K562 (cell line): ENCODE data around the gene TMEM202. TPM values are rescaled to one million over a fixed set of nuclear protein-coding genes. Genes with fewer than 3 reads are reported as not detected.

Experiments used
- CHD7 ChIP-seq: fragments of 200-600 bp; sonication (generic); IDR thresholded peaks from one replicate; pipeline ENCODE4 v1.6.1; 2012; ENCODE audit warnings: mild to moderate bottlenecking, low read depth, low read length, inconsistent platforms
- PATZ1 ChIP-seq: fragments of 250-450 bp; sonication (Bioruptor Pico); IDR thresholded peaks from 2 replicates; pipeline ENCODE4 v1.5.0; 2020; ENCODE audit warnings: mild to moderate bottlenecking, borderline replicate concordance
- polyA plus RNA-seq, 8 experiments: library from polyadenylated mRNA; depleted of rRNA in 4 of 8; stranded (reverse) in 5 of 8; unstranded in 3 of 8; fragments of >200 nt; fragmentation: Nextera tagmentation in 2 of 8; fragmentation: Illumina TruSeq in 1 of 8; extraction: Ambion mirVana in 2 of 8; extraction: Trizol in 1 of 8; gene quantifications; 2 replicates each; pipeline versions ENCODE4 v1.2.1 to v1.2.3, GENCODE V29; 2011 to 2014; ENCODE audit warnings: inconsistent platforms in 1 of 8, missing spikeins in 1 of 8
- total RNA-seq, 7 experiments: library from RNA; depleted of rRNA in 6 of 7; stranded (reverse); fragments of >200 nt in 6 of 7; fragmentation: Illumina TruSeq in 2 of 7; extraction: Trizol in 2 of 7; gene quantifications; 2 replicates each; pipeline versions ENCODE4 v1.2.1 to v1.2.3, GENCODE V29; 2011 to 2021; ENCODE audit warnings: low replicate concordance in 1 of 7

Gene TMEM202
- total and polyA plus RNA-seq, 9 of the 15 experiments (the other 6 are each of a cell fraction or from before 2014, with no cell fraction given), result not detected

- TF ChIP-seq CHD7 (no peak), PATZ1 (no peak)
These were observed 32.3 kb upstream of the TMEM202 start (continued) for GRCh38 chr15:72365844-72366243.
